DOHH2 (cell line): Measurements from ENCODE around the gene GFER.

ENCODE experiments used
- H3F3A ChIP-seq: fragments of 200-600 bp; sonication (generic), shearing (Covaris generic); 2 replicates; pipeline ENCODE4 v1.6.0; 2016; ENCODE audit warnings: antibody characterized with exemption, mild to moderate bottlenecking; ENCODE audit not compliant: control insufficient read depth, insufficient read depth
- H3K27ac ChIP-seq: fragments of 200-600 bp; sonication (generic); 2 replicates; pipeline ENCODE4 v1.5.1; 2014; ENCODE audit warnings: low read depth, mild to moderate bottlenecking, low read length, moderate library complexity
- H3K27me3 ChIP-seq: fragments of 200-600 bp; sonication (generic); 2 replicates; pipeline ENCODE4 v1.6.1; 2014; ENCODE audit warnings: mild to moderate bottlenecking, low read length, mixed read lengths; ENCODE audit not compliant: control insufficient read depth
- H3K36me3 ChIP-seq: fragments of 200-600 bp; sonication (generic); 2 replicates; pipeline ENCODE4 v1.6.1; 2014; ENCODE audit warnings: mild to moderate bottlenecking, low read length, moderate library complexity, mixed read lengths; ENCODE audit not compliant: control insufficient read depth
- H3K4me1 ChIP-seq: fragments of 200-600 bp; sonication (generic); 2 replicates; pipeline ENCODE4 v1.6.1; 2014; ENCODE audit warnings: mild to moderate bottlenecking, low read length, mixed read lengths; ENCODE audit not compliant: control insufficient read depth
- H3K4me2 ChIP-seq: fragments of 200-600 bp; sonication (generic); 2 replicates; pipeline ENCODE4 v1.6.0; 2014; ENCODE audit warnings: mild to moderate bottlenecking, low read length, moderate library complexity
- H3K4me3 ChIP-seq: fragments of 200-600 bp; sonication (generic); 2 replicates; pipeline ENCODE4 v1.5.1; 2014; ENCODE audit warnings: mild to moderate bottlenecking, low read length, mixed read lengths
- H3K79me2 ChIP-seq: fragments of 200-600 bp; sonication (generic); 2 replicates; pipeline ENCODE4 v1.6.1; 2014; ENCODE audit warnings: mild to moderate bottlenecking, low read length, mixed read lengths; ENCODE audit not compliant: control insufficient read depth
- H3K9me2 ChIP-seq: fragments of 200-600 bp; sonication (generic); replicated peaks from 2 replicates; pipeline ENCODE4 v1.6.1; 2014; ENCODE audit warnings: mild to moderate bottlenecking, low read length, mixed read lengths; ENCODE audit not compliant: control insufficient read depth
- H3K9me3 ChIP-seq: fragments of 200-600 bp; sonication (generic); 2 replicates; pipeline ENCODE4 v1.6.1; 2014; ENCODE audit warnings: antibody characterized with exemption, low read length, mixed read lengths; ENCODE audit not compliant: control insufficient read depth, insufficient read depth
- H4K20me1 ChIP-seq: fragments of 200-600 bp; sonication (generic); 2 replicates; pipeline ENCODE4 v1.6.0; 2014; ENCODE audit warnings: low read depth, mild to moderate bottlenecking, antibody characterized with exemption, low read length, moderate library complexity; ENCODE audit not compliant: control insufficient read depth, insufficient read depth
- EZH2phosphoT487 ChIP-seq: fragments of 200-600 bp; sonication (generic); IDR thresholded peaks from 2 replicates; pipeline ENCODE4 v1.6.1; 2017; ENCODE audit warnings: borderline replicate concordance, mild to moderate bottlenecking, antibody characterized with exemption, low read length, moderate library complexity, mixed read lengths
- TF ChIP-seq, protein P1 (sequence below): fragments of 200-600 bp; sonication (generic); IDR thresholded peaks from one replicate; pipeline ENCODE4 v1.5.1; 2014; ENCODE audit warnings: antibody characterized with exemption, mild to moderate bottlenecking, low read depth, low read length; ENCODE audit not compliant: poor library complexity, severe bottlenecking

The GFER gene

GRCh38 chr16:1980770-1981087 lies 3.3 kb upstream of the GFER start:
- Histone ChIP-seq H3K4me2 (no peak overlapping the region), H3K27ac (no peak overlapping the region), H3F3A (peaks cover 8% of the 10 kb centered on the region), H3K4me1 (peaks cover 25% of the 10 kb centered on the region), H3K9me2 (no peaks in the 10 kb centered on the region), H3K9me3 (no peaks in the 10 kb centered on the region), H3K36me3 (peaks cover 46% of the 10 kb centered on the region), H4K20me1 (no peaks in the 10 kb centered on the region), H3K79me2 (peaks cover 16% of the 10 kb centered on the region), H3K27me3 (peaks cover 37% of the 10 kb centered on the region), H3K4me3 (no peak overlapping the region)
- no peak for TF ChIP-seq EZH2phosphoT487
- TF ChIP-seq, protein P1, sequence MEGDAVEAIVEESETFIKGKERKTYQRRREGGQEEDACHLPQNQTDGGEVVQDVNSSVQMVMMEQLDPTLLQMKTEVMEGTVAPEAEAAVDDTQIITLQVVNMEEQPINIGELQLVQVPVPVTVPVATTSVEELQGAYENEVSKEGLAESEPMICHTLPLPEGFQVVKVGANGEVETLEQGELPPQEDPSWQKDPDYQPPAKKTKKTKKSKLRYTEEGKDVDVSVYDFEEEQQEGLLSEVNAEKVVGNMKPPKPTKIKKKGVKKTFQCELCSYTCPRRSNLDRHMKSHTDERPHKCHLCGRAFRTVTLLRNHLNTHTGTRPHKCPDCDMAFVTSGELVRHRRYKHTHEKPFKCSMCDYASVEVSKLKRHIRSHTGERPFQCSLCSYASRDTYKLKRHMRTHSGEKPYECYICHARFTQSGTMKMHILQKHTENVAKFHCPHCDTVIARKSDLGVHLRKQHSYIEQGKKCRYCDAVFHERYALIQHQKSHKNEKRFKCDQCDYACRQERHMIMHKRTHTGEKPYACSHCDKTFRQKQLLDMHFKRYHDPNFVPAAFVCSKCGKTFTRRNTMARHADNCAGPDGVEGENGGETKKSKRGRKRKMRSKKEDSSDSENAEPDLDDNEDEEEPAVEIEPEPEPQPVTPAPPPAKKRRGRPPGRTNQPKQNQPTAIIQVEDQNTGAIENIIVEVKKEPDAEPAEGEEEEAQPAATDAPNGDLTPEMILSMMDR = no peak

DNA sequence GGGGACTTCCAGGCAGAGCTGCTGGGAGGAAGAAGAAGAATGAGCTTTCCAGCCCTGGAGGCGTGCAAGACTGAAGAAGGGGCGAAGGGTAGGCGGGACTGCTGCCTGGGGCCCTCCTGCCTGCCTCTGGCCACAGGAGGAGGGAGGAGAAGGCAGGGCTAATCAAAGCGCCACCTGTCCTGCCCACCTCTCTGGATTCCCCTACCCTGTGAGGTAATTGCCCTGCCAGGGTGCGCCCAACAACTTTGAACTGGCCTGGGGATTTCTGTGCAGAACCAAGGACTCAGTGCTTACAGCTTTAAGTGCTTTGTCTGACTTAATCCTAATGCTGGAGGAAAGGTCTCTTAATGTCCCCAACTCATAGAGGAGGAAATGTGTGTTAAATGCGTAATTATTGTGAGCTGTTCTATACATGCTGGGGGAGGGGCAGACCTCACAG lies 2.6 kb upstream of the GFER start, which contains the start of gene NOXO1:
NOXO1 (minus strand) TSS at position 72 of the 439 bp plus-strand sequence. CDS start 290 bp downstream, outside the sequence.
- Histone ChIP-seq H3K4me3 (no peak within 1 kb of the TSS), H3K4me2 (no peak within 1 kb of the TSS), H3K36me3 (peaks cover 46% of the 10 kb centered on the region), H3K9me3 (no peaks in the 10 kb centered on the region), H3K9me2 (no peaks in the 10 kb centered on the region), H3F3A (peaks cover 8% of the 10 kb centered on the region), H4K20me1 (no peaks in the 10 kb centered on the region), H3K79me2 (peaks cover 17% of the 10 kb centered on the region), H3K27me3 (peaks cover 37% of the 10 kb centered on the region), H3K27ac (no peak within 1 kb of the TSS), H3K4me1 (peaks cover 25% of the 10 kb centered on the region)
- no peak for TF ChIP-seq EZH2phosphoT487
- TF ChIP-seq, protein P1 = no peak

DNA sequence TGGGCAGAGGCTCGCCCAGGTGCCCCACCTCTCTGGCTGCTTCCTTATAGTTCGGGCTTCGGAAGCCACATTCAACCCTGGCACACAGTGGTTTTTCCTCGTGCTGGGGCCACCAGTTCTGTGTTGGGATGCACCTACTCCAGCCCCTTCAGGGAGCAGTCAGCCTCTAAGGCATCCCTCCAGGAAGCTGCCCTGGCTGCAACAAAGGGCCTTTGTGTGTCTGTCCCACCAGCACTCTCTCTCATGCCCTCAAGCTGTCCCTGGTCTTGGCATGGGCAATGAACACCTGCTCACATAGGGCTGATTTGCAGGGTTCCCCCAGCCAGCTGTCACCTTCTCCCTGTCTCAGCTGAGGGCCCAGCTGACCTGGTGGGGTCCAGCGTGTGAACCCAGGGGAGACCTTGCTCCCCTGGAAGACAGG lies 2.0 kb upstream of the GFER start:
- Histone ChIP-seq H4K20me1 (no peaks in the 10 kb centered on the region), H3K4me2 (no peak overlapping the region), H3K9me3 (no peaks in the 10 kb centered on the region), H3K9me2 (no peaks in the 10 kb centered on the region), H3F3A (peaks cover 8% of the 10 kb centered on the region), H3K27ac (no peak overlapping the region), H3K27me3 (peaks cover 37% of the 10 kb centered on the region), H3K36me3 (peaks cover 46% of the 10 kb centered on the region), H3K4me3 (no peak overlapping the region), H3K79me2 (peaks cover 17% of the 10 kb centered on the region), H3K4me1 (peaks cover 25% of the 10 kb centered on the region)
- TF ChIP-seq EZH2phosphoT487 = no peak
- TF ChIP-seq, protein P1 = no peak
